ENCODE measurements around the gene FAM81A.
"Not testable (repeated sequence)": the region's sequence is repeated elsewhere in the genome, so short reads cannot be mapped to it uniquely, and the experiment has no call there.

FAM81A gene

DNA sequence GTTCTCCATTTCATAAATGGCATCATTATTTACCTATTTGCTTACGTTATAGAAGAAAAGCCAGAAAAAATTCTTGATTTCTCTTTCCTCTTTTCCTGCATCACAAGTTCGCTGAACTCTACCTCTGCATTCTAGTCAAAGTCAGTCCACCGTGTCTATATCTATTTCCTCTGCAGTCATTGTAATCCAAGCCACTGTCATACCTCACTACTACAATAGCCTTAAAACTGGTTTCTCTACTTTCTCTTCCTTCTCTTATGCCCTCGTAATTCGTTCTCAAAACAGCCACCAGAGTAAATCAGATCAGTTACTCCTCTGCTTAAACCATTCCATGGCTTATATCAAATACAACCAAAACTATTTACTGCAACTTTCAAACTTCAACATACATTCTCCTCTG is 13.4 kb upstream of the FAM81A start:
- DNase-seq: no peak

DNA sequence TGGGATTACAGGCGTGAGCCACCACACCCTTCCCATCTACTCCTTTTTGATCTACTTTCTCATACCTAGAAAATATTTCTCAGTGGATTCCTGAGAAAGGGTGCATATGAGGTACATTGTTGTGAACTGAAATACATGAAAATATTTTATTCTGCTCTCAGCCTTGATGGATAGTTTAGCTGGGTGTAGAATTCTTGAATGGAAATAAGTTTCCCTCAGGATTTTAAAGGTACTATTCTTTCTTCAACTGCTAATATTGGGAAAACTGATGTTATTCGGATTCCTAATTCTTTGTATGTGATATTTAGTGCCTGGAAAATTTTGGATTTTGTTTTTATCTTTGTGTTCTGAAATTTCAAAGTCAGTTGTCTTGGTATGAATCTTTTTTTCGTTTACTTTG is 9.1 kb upstream of the FAM81A start:
- not testable (repeated sequence) for DNase-seq

DNA sequence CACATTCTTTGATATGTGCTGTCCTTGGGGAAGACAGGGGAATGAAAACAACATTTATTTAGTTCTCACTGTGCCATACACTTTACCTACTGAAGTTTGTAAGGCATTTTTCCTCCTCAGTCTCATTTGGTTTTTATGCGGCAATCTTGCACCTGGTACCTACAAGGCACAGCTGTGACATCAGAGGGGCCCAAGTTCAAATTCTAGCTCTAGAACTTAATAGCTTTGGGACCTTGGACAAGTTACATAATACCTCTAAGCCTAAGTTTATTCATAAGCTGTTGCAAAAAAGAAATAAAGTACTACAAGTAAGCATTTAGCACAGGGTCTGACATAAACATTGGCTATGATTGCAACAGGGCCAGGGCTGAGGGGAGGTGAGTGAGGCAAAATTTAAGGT is 5.6 kb upstream of the FAM81A start:
- DNase-seq: no peak

DNA sequence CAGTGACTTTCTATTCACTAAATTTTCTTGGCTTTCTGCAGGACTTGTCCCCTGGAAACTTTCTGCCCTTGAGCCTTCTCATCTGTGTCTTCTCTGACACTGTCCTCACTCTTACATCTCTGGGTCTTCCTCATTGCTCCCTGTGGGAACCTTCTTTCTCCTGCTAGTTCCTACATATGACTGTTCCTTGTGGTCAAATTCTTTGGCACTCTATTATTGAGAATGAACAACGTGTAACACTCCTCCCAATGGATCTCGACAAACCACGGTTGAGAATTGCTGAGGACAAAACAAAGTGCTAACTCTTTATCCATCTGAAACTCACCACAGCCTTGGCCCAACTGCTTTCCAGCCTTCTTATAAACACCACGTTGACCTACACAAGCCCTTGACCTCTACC is 3.5 kb upstream of the FAM81A start:
- DNase-seq: no peak

DNA sequence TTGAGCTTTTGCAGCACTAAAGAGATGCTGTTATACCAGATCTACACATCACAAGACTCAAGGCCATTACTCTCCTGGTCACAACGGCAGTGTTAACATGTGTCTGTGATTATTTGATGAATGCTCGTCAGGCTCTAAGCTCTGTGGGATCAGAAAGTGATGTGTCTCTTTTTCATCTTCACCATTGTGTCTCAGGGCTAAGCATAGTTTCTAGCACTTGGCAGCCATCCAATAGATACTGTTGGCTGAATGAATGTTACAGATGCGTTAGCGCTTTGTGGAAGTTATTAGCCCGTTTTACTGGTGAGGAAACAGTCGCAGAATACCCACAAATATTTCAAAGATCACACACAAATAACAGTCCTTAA is 1.2 kb upstream of the FAM81A start:
- DNase-seq: peak in 1 of 51 donors; percentile 60

DNA sequence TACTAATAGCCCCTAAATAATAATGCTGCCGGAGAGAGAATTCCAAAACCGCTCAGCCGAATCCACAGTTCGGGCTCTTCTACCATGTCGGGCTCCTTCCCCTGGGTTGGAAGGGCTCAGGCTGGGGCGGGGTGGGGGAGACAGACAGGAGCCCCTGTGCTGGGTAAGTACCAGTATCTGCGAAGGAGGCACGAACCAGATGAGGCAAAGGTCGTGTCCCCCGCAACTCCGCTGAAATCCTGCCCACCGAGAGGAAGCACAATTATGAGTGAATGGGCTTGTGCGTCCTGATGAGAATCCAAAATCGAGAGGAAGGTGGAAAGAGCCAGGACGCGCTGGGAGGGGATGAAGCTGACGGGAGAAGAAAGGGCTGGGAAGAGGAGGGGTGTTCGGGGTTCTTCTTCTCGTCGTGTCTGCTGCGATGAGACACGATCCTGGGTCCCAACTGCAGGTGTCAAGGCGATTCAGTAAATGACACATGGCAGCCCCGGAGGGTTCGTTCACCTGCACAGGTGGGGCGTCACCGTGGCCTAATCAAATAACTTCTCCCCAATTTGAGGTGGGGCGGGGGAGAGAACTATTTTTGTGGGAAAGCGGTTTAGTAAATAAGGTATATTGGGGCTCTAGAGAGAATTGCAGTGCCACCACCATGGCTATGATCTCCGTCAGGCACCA is 707 bp upstream of the FAM81A start:
- peak in 7 of 51 donors; percentile 13 to 80 (median 24) for DNase-seq

DNA sequence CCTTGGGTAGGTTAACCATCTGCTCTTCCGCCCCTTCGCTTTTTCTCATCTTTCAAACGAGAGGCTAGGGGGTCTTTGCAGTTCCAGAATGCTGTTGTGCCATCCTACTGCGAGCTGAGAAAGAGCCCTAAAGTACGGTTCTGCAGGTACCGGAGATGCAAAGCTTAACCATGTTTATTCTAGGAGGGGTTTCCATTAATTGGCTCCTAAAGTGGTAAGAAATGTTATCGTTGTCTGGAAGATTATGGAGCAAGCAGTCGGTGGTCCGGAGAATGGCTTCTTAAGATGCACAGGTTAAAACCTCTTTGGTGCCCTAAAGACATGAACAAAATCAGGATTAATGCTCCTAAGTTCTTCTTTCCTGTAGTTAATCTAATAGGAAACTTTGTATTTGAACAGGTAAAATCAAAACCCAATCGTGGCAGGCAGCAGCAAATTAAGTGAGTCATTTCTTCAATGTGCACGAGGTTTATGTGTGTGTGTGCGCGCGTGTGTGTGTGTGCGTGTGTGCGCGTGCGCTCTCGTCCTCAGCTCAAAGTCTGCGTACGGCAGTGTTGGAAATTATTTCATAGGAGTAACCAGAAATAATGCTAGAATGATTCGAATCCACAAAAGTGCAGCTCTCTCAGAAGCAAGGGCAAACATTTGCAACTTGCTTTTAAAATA is 772 bp downstream of the FAM81A start:
- DNase-seq: peak in 5 of 51 donors; percentile 3 to 63 (median 14)

DNA sequence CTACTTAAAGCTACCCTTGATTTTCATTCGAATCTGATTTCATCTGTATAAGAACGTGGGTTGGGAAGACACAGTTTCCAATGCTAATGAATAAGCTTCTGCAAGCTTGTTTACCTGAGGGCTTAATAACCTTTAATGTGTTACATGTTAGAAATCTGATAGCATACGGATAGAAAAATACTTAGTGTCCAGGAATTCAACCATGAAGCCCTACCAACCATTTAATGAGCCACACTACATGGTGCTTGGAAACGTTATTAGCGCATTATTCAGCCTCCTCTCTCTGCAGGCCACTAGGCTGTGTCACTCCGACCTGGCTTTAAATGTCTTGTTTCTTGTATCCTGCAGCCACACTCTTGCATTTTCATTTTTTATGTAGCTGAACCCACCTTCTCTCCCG is 1.6 kb downstream of the FAM81A start:
- no peak for DNase-seq

DNA sequence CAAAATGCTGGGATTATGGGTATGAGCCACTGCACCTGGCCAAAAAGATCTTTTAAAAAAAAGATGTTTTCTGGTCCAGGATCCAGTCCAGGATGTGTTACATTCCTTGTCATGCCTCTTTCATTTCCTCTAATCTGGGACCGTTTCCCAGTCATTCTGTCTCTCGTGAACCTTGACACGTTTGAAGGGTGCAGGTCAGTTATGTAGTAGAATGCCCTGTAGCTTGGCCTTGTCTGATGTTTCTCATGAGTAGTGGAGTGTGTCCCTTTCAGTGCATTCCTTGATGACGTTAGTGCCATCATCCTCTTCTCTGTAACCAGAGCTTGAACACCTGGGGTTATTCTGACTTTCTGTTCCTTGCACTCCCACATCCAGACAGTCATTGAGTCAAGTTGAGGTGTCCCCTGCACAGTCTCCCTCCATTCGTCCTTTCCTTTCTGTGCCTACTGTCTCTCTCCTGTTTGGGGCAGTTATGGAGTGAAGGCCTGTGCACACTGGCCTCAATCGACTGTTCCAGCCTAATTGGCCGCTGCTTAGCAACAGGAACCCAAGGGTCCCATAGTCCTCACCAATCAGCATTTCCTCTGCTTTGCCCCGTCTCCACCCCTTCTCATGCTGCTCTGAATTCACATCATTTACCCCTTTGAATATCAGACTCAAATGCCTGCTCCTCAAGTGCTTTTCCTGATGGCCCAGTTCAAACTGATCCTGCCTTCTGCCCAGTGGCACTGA is 5.5 kb downstream of the FAM81A start:
- DNase-seq: no peak

DNA sequence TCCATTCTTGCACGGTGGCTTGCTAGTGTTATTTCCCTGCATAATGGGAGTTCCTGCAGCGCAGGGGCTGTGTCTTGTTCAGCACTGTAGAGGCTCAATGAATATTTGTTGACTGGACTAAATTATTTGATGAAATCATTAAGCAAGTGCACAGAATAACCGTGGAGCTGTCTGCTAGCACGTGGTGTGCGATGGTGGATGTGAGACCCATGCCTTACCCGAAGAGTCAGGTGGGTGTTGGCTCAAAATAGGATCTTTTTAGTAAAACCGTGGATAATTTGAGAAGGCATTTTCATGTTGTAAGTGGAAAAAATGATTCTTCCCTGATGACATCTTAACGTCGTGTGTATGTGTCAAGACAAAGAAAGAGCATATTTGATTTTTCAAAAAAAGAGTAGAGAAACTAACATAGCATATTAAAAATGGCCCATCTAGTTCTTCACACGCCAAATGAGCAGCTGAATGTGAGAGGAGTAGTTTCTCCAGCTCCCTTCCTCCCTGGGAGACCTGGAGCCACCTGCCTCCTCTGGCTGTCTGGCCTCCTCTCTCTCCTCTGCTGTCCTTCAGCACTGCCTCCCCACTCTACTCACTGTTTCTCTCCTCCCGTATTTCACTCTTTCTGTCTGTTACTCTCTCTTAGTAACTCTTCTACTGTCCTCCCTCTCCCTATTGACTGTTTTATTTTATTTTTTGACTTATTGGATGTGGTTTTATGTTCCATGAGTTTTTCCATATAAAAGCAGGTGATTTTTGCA is 6.3 kb downstream of the FAM81A start:
- peak in 1 of 51 donors; percentile 16 for DNase-seq

DNA sequence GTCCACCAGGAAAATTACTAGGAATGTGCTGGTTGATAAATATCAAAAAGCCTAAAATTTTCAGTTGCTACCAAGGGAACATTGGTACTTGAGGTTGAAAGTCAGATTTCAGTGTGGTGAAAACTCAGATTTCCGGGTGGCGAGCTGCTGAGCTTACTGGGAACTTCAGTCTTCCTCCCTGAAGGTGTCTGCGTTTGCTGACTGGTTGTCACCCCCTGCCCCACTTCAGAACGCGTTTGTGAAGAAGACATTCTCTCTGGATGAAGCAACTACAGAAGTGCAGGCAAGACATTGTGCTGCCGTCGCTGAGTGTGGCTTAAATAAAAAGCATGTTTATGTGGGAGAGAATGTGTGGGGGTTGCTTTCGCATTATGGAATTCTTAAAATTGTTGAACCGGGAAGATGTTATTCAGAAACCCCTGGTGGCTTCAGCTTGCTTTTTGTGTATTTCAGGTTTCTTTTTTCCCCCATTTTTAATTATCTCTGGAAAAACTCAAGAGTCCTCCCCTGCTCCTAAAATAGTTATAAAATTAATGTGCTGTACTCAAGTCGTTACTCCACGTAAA is 7.1 kb downstream of the FAM81A start:
- no peak for DNase-seq

DNA sequence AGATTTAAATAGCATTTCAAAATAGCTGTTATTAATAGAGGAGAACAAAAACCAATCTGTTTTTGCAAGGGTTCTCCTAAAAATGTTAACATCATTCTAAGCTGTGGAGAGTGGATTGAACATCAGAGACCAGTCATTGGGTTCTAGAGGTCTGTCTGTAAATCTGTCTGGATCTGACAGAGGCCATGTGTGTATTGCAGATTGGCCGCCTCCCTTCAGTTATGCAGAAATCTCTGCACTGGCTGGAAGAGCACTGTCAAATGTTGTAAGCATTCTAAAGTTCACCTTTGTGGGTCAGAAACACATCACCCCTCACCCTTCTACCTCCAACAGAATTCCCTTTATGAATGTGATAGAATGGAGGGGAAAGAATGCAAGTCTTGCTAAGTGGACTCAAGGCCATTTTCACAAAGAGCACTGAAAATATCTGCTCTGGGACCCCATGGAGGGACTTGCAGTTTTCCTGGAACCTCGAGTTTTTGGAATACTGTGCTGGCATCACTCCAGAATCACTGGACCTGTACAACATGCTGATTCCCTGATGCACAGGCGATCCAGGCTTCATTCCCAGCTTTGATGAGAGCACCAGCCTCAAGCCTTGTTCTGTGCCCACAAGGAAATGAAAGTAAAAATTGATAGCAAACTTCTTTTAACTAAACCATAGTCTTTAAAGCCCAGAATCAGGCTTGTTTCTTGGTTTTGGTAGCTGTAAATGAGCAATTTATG is 8.4 kb downstream of the FAM81A start:
- DNase-seq: no peak

DNA sequence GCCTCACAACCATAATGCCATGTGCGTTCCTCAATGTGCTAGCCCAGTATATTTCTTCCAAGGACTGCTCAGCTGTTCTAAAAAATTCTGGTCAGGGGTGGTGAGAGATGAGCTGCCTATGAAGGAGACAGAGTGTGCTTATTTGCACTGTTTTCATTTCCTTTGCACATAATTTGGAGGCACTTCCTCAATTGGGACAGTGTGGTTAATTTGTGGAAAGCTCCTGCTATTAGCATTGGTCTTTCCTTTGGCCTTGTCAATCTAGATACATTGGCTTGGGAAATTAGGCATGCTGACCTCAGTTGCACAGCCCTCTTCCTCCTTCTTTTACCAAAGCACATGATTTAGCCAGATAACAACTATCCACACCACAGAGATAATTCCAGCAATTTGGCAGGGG is 9.4 kb downstream of the FAM81A start:
- DNase-seq: no peak

DNA sequence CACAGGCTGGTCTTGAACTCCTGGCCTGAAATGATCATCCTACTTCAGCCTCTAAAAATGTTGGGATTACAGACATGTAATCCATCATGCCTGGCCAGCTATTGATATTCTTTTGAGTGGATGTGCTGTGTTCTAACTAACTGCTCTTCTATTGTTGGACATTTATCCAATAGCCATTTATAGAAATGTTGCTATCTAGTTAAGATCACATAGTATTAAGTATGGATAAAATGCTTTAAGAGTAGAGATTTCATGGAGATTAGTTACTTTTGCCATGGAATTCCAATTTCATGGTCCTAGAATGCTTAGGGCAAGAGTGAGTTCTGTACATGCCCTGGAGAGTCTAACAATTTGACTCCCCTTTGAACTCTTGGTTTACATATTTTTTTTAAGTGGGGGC is 10.9 kb downstream of the FAM81A start:
- DNase-seq: no peak

DNA sequence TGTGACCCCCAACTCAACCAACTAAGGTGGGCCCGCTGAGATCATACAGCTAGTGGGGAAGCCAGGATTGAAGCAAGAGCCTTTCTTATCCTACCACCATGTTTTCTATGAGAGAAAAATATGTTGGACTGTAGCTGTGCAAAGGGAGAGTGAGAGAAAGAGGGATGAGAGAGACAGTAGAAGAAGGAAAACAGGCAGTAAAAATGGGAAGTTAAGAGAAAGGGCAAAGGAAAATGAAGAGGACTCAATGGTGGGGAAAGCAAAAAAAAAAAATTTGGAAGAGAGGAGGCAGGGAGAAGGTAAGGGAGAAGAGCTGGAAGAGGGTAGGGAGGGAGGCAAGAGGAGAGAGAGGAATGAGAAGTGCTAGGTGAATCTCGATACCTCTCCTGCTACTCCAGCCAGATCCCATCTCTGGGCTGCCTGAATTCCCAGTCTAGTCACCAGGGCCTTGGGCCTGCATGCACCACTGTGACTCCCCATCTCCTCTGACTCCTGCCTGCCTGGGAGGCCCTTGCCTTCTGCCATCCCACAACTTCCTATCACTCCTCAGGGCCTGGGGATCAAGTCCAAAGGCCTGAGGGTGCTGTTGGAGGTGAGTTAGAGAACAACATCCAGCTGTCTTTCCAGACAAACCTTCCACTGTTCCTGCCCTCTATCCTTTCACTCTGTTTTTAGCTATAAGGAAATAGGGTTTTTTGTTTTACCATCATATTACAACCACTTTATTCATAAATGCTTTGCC is 15.7 kb downstream of the FAM81A start:
- no peak for DNase-seq

DNA sequence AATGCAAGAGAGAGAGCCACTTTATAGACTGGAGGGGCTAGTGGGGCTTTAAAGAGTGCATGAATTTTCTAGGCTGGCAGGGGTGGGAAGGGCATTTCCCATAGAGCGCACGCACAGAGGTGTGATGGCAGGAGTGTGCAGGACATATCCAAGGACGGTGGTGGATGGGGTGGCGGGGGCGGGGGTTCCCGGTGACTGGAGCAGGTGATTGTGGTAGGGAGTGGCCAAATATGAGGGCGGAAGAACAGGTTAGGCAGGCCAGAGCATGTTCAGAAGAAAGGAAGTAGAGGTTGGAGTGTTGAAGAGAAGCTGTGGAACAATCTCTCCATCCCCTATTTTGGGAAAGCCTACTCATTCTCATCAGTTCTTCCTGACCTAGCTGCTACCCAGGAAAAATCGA is 18.1 kb downstream of the FAM81A start:
- DNase-seq: no peak

DNA sequence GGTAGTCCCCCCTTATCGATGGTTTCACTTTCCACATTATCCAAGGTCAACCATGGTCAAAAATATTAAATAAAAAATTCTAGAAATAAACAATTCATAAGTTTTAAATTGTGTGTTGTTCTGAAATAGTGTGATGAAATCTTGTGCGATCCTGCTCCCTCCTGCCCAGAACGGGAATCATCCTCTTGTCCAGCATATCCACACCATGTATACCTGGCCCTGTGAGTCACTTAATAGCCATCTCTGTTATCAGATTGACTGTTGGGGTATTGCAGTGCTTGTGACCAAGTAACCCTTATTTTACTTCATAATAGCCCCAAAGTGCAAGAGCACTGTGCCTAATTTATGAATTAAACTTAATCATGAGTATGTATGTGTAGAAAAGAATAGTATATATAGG is 19.1 kb downstream of the FAM81A start:
- DNase-seq: no peak

DNA sequence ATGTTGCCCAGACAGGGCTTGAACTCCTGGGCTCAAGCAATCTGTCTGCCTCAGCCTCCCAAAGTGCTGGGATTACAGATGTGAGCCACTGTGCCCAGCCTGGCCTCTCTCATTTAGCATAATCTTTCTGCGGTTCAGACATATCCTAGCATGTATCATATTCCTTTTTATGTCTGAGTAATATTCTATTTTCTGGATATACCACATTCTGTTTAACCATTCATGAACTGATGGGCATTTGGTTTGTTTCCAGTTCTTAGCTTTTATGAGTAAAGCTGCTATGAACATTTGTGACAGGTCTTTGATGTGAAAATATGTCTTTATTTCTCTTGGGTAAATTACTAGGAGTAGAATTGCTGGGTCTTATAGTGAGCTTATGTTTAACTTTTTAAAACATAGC is 23.5 kb downstream of the FAM81A start:
- no peak for DNase-seq

DNA sequence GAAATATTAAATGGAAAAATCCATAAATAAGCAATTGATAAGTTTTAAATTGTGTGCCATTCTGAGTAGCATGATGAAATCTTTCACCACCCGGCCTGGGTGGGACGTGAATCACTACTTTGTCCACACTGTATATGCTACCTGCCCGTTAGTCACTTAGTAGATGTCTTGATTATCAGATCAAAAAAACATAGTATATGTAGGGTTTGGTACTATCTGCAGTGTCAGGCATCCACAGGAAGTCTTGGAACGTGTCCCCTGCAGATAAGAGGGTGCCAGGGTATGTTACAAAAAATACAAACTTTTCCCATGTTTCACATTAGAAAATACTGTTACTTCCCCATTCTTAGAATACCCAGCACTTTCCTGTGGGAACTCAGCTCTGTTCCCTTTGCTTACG is 35.2 kb downstream of the FAM81A start:
- DNase-seq: no peak

DNA sequence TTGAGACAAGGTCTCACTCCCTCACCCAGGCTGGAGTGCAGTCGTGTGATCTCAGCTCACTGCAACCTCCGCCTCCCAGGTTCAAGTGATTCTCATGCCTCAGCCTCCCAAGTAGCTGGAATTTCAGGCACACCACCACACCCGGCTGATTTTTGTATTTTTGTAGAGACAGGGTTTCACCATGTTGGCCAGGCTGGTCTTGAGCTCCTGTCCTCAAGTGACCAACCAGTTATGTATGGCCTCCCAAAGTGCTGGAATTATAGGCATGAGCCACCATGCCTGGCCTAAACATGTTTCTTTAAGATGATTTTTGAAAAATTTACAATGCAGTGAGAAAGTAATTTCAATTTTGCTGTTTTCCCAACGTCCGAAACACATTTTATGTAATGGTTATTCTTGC is 37.2 kb downstream of the FAM81A start:
- not testable (repeated sequence) for DNase-seq
